Measurements from ENCODE around the gene KIAA0586.
"Not testable (repeated sequence)": the region's sequence is repeated elsewhere in the genome, so short reads cannot be mapped to it uniquely, and the experiment has no call there.

KIAA0586 gene

DNA sequence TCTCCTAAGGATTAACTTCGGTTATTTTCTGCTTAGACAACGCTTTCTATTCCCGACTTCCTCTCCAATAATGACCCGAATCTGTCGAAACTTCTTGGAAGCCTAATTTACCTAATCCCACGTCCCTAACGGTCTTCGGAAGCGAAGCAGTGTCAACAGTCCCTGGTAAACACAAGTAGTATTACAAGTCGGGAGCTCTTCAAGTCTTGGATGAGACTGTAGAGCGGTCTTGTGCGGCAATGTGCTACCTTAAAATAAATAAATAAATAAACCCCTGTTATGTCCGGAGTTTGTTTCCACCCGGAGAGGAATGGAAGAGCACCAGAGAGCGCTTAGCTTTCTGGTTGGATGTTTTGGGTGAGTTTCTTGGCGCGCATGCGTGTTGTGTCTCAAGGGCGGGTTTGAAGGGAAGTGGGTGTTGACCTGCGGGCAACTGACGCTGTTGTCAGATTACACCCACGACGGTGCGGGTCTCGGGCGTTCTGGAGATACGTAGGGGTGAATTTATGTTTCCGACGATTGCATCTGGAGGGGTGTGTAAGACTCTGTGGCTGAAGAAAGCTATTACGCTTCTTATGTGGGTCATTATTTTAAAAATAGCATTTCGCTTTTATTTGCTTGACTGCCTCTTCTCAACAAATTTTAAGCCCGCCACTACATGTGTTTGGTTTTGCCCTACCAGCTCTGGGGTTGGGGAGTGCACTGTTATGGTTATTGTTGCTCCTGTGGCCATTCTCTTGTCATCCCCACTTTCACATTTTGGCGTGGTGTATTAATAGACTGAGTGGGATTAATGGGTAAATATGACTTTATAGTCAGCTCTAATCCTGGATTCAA lies at the start of gene KIAA0586, which contains the start of gene TIMM9:
Gene KIAA0586 (plus strand): TSS at position 439 of the 837 bp plus-strand sequence. CDS start 546 bp downstream, outside the sequence.
Gene TIMM9 (minus strand): TSS at position 251 of the 837 bp plus-strand sequence. CDS start 15,586 bp downstream, outside the sequence.
- DNase-seq: peak; percentile 99

DNA sequence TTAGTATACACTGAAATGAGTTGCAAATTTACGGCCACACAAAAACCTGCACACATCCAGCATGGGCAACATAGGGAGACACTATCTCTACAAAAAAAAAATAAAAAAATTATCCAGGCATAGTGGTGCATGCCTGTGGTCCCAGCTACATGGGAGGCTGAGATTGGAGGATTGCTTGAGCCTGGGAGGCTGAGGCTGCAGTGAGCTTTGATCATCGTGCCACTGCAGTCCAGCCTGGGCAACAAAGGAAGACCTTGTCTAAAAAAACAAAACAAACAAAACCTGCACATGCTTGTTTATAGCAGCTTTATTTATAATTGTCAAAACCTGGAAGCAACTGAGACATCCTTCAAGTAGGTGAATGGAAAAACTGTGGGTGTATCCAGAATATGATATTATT lies 36.7 kb upstream of the KIAA0586 start:
- DNase-seq: no peak

DNA sequence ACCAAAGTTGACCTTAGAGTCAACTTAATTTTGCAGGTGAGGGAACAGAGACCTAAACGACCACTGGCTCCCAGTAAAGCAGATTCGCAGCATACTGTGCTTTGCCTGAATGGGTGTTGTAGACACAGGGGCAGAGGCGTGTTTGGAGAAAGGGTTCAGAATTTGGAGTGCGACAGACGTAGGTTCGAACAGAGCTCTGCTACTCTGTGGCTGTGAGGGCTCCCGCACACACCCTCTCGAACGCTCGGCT lies 32.0 kb upstream of the KIAA0586 start:
- DNase-seq: no peak

DNA sequence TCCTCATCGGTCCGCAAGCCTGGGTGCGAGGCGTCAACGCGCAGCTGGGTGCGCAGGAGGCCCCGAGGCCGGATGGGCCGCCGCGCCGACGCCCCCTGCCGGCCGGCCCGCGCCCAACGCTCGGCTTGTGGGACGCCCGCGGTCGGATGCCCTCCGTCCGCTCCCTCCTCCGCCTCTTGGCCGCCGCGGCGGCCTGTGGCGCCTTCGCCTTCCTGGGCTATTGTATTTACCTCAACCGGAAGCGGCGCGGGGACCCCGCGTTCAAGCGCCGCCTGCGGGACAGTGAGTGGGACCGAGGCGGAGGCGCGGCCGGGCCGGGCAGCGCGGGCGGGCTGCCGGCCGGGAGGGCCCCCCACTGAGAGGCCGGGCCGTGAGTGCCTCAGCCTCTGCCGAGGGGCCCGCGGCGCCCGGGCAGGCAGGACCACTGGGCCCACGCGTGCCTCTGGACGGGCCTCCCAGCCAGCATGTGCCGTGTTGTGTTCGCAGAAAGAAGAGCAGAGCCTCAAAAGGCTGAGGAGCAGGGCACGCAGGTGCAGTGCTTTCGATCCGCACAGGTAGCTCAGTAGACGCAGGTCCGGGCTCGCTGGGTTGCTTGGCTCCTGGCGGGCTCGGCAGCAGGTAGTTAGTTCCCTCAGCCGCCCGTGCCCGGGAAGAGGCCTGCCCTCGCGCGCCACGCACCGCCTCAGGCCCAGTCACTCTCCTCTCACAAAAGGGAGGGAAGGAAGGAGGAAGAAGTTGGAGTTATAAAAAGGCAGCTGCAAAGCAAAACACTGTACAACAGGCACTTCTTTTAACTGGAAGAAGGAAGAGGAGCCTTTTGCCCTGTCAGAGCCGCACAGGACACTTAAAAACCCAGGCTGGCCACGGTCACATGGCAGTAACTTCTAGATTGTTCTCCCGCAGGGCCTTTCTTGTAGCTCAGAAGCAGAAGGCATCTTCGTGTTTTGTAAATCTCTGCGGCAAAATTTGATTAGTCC lies 31.4 kb upstream of the KIAA0586 start, which contains the start of gene TOMM20L:
Gene TOMM20L (plus strand): TSS at position 119 of the 977 bp plus-strand sequence. CDS start 28 bp downstream, at position 147.
- no peak for DNase-seq

- DNase-seq: no peak
These were observed 30.4 kb upstream of the KIAA0586 start for GRCh38 chr14:58397156-58397555.

GRCh38 chr14:58398495-58398894 lies 29.0 kb upstream of the KIAA0586 start:
- DNase-seq: no peak

DNA sequence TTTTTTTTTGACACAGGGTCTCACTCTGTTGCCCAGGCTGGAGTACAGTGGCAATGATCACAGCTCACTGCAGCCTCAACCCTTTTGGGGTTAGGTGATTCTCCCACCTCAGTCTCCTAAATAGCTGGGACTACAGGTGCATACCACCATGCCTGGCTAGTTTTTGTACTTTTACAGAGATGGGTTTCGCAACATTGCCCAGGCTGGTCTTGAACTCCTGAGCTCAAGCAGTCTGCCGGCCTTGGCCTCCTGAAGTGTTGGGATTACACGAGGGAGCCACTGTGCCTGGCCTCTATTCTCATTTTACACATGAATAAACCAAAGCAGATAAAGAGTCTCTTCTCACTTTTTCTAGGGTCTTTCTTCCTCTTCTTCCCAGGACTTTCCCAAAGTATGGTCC lies 28.6 kb upstream of the KIAA0586 start:
- DNase-seq: no peak

DNA sequence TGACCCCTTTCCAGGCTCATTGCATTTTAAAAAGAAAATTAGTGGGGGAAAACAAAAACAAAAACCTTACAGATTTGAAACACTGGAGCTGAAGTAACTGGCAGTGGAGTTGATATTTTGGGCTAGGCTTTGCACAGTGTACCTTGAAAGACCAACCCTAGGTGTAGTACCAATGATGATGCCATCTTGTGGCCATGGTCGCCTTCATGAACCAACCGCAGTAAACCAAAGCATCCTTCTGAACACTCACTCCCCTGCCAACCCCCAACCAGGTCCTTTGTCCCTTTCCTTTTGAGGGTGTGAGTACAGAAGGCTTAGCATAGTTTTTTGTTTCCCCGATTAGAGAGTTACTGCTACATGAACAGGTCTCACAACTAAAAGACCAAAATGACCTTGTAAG lies 25.9 kb upstream of the KIAA0586 start:
- peak; percentile 22 for DNase-seq

- DNase-seq: no peak
These were observed 18.8 kb upstream of the KIAA0586 start for GRCh38 chr14:58408681-58409215.

- DNase-seq: no peak
These were observed 12.7 kb upstream of the KIAA0586 start for GRCh38 chr14:58414845-58415244.

DNA sequence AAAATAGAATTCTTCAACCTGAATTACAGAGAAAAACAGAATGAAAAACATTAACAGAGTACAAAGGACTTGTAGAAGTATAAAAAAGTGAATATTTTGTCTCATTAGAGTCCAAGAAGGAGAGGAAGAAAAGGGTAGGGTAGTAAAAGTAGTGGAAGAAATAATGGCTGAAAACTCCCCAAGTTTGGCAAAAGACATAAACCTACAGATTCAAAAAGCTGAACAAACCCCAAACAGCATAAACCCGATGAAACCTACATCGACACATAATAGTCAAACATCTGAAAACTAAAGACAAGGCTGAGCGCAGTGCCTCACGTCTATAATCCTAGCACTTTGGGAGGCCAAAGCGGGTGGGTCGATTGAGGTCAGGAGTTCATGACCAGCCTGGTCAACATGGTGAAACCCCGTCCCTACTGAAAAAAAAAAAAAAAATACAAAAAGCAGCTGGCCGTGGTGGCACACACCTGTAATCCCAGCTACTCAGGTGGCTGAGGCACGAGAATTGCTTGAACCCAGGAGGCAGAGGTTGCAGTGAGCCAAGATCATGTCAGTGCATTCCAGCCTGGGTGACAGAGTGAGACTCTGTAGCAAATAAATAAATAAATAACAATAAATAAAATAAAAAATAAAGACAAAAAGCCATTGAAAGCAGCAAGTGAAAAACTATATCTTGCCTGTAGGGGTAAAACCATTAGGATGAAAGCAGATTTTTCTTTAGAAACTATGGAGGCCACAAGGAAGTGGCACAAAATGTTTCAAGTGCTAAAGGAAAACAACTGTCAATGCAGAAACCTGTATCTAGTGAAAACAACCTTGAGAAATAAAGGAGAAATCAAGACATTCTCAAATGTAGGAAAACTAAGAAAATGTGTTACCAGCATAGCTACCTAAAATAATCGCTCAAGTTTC lies 11.6 kb upstream of the KIAA0586 start:
- no peak for DNase-seq

DNA sequence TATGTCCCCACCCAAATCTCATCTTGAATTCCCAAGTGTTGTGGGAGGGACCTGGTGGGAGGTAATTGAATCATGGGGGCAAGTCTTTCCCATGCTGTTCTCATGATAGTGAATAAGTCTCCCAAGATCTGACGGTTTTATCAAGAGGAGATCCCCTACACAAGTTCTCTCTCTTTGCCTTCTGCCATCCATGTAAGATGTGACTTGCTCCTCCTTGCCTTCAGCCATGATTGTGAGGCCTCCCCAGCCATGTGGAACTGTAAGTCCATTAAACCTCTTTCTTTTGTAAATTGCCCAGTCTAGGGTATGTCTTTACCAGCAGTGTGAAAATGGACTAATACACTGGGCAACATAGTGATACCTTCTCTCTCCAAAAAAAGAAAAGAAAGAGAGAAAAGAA lies 10.6 kb upstream of the KIAA0586 start:
- DNase-seq: not testable (repeated sequence)

DNA sequence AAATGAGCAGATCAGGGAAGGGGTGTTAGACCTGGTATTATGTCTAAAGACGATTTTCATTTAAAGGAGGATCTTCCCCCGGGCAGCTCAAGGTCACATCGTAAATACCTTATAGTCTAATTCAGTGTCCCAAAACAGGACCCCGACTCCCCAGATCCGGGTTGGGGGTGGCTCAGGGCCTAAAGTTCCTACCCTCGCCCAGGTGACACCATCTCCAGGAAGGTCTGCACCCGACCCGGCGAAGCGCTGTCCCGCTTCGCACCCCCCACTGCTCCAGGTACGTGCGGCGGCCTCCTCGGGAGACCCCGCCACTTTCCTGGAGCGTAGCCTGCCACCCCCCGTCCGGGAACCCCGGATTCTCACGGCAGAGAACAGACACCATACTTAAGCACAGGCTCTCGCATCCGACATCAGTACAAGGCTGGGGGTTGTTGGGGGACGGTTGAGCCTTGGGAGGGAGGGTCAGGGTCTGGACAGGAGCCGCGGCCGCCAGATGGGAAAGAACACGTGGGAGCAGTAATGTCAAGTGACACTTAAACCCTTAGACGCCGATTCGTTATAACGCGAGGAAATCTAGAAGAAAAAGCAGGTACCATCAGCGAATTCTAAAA lies 744 bp upstream of the KIAA0586 start:
- peak; percentile 86 for DNase-seq

DNA sequence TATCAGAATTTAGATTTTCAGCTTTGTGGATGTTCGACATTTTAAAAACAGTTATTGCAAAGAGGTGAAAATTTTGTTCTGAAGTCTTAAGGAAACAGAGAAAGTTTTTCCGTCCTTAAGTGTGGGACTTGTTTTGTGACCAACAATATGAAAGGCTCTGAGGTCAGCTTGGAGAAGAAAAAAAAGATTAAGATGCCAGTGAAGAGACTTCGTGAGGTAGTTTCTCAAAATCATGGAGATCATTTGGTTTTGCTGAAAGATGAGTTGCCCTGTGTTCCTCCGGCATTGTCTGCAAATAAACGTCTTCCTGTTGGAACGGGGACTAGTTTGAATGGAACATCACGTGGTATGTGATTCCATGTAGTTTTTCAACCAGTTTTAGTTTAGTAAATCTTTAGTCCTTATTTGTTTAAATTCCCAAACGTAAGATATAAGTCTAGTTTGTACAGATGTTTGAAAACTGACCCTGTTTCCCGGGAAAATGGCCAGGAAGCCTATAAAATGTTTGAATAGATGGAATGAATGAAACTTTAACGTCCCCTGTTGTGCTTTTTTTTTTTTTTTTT lies 682 bp downstream of the KIAA0586 start:
- peak; percentile 38 for DNase-seq

DNA sequence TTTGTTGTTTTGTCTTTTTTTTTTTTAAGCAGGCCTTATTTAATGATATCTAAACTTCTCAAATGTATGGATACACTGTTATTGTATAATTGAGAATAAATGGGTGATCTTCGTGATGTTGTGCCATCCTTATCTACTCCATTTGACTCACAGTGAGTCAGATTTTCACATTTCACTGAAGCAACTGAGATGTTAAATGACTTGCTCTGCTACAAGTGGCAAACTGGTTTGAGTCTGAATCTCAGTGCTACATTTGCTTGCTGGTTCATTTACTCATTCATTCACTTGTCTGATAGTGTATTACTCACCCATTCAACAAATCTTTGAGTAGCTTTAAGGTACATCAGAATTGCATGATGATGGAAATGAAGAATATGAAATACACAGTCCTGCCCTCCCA lies 2.6 kb downstream of the KIAA0586 start:
- DNase-seq: no peak

DNA sequence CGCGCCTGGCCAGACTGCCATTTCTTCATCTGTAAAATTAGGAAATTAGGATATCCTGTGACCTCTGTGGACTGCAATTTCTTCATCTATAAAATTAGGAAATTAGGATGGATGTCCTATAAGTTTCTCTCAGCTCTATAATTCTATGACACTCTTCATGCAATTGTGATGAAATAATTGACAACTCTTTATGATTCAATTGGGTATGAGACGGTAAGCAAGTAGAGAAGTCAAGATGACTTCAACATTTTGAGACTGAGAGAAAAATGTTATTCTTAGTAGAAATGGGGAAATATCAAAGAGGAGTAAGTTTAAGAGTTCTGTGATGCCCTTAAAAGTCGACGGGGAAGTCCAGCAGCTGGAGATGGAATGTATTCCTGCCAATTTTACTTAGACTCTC lies 12.0 kb downstream of the KIAA0586 start:
- no peak for DNase-seq

GRCh38 chr14:58444627-58445026 lies 17.1 kb downstream of the KIAA0586 start:
- DNase-seq: no peak

DNA sequence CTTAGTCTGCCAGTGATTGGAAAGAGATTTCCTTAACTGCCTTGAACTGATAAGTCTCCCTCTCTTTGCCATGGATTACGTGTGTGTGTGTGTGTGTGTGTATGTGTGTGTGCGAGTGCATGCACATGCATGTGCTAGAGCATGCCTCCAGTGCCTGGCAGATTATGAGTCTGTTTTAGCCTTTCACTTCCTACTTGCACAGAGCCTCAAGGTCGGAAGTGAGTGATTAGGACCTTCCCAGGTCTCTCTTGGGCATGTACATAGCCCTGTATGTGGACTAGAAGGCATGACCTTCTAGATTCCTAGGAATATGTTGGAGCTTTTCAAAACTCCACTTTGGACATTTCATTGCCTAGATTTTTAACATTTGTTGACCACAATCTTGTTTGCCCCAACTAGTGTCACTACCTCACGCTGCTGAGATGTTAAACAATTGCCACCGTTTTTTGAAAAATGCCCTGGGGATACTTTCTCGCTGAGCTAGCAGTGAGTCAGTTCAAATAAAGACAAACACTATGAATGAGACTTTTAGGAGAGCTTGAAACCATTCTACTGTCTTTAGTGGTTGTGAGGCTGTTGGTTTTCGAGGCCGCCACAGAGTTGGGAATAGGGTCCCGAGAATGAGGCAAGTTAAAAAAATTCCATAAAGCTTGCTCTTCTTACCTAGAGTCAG lies 28.2 kb downstream of the KIAA0586 start:
- DNase-seq: no peak

DNA sequence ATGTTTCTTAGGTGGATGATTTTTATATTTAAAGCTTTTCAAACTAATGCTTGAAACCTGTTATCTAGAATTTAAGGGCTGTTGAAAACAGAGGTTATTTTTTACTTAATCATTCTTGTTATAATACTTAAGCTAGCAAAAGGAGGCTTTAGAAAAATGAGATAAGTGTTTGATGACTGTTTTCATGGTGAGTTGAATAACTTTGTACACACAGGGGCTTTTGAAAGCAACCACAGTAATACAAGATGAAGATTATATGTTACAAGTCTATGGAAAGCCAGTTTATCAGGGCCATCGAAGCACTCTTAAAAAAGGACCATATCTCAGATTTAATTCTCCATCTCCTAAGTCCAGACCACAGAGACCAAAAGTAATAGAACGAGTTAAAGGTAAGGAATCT lies 33.3 kb downstream of the KIAA0586 start:
- no peak for DNase-seq

GRCh38 chr14:58463147-58463546 lies 35.6 kb downstream of the KIAA0586 start:
- DNase-seq: no peak

DNA sequence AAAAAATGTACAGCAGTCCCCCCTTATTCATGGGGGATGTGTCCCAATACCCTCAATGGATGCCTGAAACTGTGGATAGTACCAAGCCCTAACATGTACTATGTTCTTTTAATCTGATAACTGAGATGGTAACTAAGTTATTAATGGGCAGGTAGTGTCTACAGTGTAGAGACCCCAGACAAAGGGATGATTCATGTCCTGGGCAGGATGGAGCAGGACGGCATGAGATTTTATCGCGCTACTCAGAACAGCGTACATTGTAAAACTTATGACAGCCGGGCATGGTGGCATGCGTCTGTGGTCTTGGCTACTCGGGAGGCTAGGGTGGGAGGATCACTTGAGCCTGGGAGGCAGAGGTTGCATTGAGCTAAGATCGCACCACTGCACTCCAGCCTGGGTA lies 37.1 kb downstream of the KIAA0586 start:
- no peak for DNase-seq

Data from NCI-H82 (cell line).